ENCODE data around the gene WNT11. TPM values are rescaled to one million over a fixed set of nuclear protein-coding genes. Genes with fewer than 3 reads are reported as not detected.

Gene WNT11
- total RNA-seq, 1 experiment from 2014 or later = not detected

GRCh38 chr11:76176463-76176862 is 29.8 kb downstream of the WNT11 start:
- H3K9me3 ChIP-seq = no peaks in the 10 kb centered on the region
- no peaks in the 10 kb centered on the region for H3K27me3 ChIP-seq
- H3K4me3 ChIP-seq = no peak overlapping the region
- no peaks in the 10 kb centered on the region for H3K36me3 ChIP-seq
- DNase-seq = no peak

GRCh38 chr11:76175783-76176182 is 30.5 kb downstream of the WNT11 start:
- Histone ChIP-seq H3K36me3 (no peaks in the 10 kb centered on the region), H3K9me3 (no peaks in the 10 kb centered on the region), H3K4me3 (no peak overlapping the region), H3K27me3 (no peaks in the 10 kb centered on the region)
- no peak for DNase-seq

GRCh38 chr11:76174330-76174729 is 32.0 kb downstream of the WNT11 start:
- Histone ChIP-seq H3K36me3 (no peaks in the 10 kb centered on the region), H3K9me3 (no peaks in the 10 kb centered on the region), H3K4me3 (no peak overlapping the region), H3K27me3 (no peaks in the 10 kb centered on the region)
- no peak for DNase-seq

GRCh38 chr11:76173663-76174062 is 32.6 kb downstream of the WNT11 start:
- no peak overlapping the region for H3K4me3 ChIP-seq
- DNase-seq = no peak
- H3K9me3 ChIP-seq = no peaks in the 10 kb centered on the region
- no peaks in the 10 kb centered on the region for H3K36me3 ChIP-seq
- H3K27me3 ChIP-seq = no peaks in the 10 kb centered on the region

GRCh38 chr11:76172583-76172982 is 33.7 kb downstream of the WNT11 start:
- Histone ChIP-seq H3K4me3 (no peak overlapping the region), H3K9me3 (no peaks in the 10 kb centered on the region), H3K27me3 (no peaks in the 10 kb centered on the region), H3K36me3 (no peaks in the 10 kb centered on the region)
- no peak for DNase-seq

- Histone ChIP-seq H3K36me3 (no peaks in the 10 kb centered on the region), H3K27me3 (no peaks in the 10 kb centered on the region), H3K4me3 (no peak overlapping the region), H3K9me3 (no peaks in the 10 kb centered on the region)
- no peak for DNase-seq
Observed at GRCh38 chr11:76170468-76170867, 35.8 kb downstream of the WNT11 start.

- H3K27me3 ChIP-seq = no peaks in the 10 kb centered on the region
- H3K9me3 ChIP-seq = no peaks in the 10 kb centered on the region
- DNase-seq = no peak
- H3K36me3 ChIP-seq = no peaks in the 10 kb centered on the region
- no peak overlapping the region for H3K4me3 ChIP-seq
Observed at GRCh38 chr11:76169473-76169896, 36.8 kb downstream of the WNT11 start.

GRCh38 chr11:76167590-76167989 is 38.7 kb downstream of the WNT11 start:
- Histone ChIP-seq H3K9me3 (no peaks in the 10 kb centered on the region), H3K27me3 (no peaks in the 10 kb centered on the region), H3K4me3 (no peak overlapping the region), H3K36me3 (no peaks in the 10 kb centered on the region)
- no peak for DNase-seq

GRCh38 chr11:76166314-76166713 is 40.0 kb downstream of the WNT11 start:
- H3K4me3 ChIP-seq = no peak overlapping the region
- no peak for DNase-seq
- H3K9me3 ChIP-seq = no peaks in the 10 kb centered on the region
- H3K27me3 ChIP-seq = no peaks in the 10 kb centered on the region
- H3K36me3 ChIP-seq = no peaks in the 10 kb centered on the region

GRCh38 chr11:76164861-76165751 is 41.2 kb downstream of the WNT11 start:
- H3K9me3 ChIP-seq = no peaks in the 10 kb centered on the region
- no peaks in the 10 kb centered on the region for H3K27me3 ChIP-seq
- H3K36me3 ChIP-seq = no peaks in the 10 kb centered on the region
- H3K4me3 ChIP-seq = no peak overlapping the region
- no peak for DNase-seq

- no peak for DNase-seq
- Histone ChIP-seq H3K36me3 (no peaks in the 10 kb centered on the region), H3K9me3 (no peaks in the 10 kb centered on the region), H3K27me3 (no peaks in the 10 kb centered on the region), H3K4me3 (no peak overlapping the region)
Observed at GRCh38 chr11:76164081-76164480, 42.2 kb downstream of the WNT11 start.

- no peaks in the 10 kb centered on the region for H3K36me3 ChIP-seq
- H3K27me3 ChIP-seq = no peaks in the 10 kb centered on the region
- DNase-seq = no peak
- no peak overlapping the region for H3K4me3 ChIP-seq
- H3K9me3 ChIP-seq = no peaks in the 10 kb centered on the region
Observed at GRCh38 chr11:76163289-76163880, 42.9 kb downstream of the WNT11 start.

GRCh38 chr11:76162336-76163288 is 43.7 kb downstream of the WNT11 start:
- no peak for DNase-seq
- Histone ChIP-seq H3K9me3 (no peaks in the 10 kb centered on the region), H3K36me3 (no peaks in the 10 kb centered on the region), H3K4me3 (no peak overlapping the region), H3K27me3 (no peaks in the 10 kb centered on the region)

- Histone ChIP-seq H3K27me3 (no peaks in the 10 kb centered on the region), H3K9me3 (no peaks in the 10 kb centered on the region), H3K4me3 (no peak overlapping the region), H3K36me3 (no peaks in the 10 kb centered on the region)
- no peak for DNase-seq
Observed at GRCh38 chr11:76161261-76161961, 44.9 kb downstream of the WNT11 start.

- no peak for DNase-seq
- no peaks in the 10 kb centered on the region for H3K27me3 ChIP-seq
- H3K4me3 ChIP-seq = no peak overlapping the region
- H3K9me3 ChIP-seq = no peaks in the 10 kb centered on the region
- H3K36me3 ChIP-seq = no peaks in the 10 kb centered on the region
Observed at GRCh38 chr11:76160856-76161255, 45.4 kb downstream of the WNT11 start.

GRCh38 chr11:76159983-76160661 is 46.2 kb downstream of the WNT11 start:
- no peaks in the 10 kb centered on the region for H3K9me3 ChIP-seq
- no peaks in the 10 kb centered on the region for H3K36me3 ChIP-seq
- H3K27me3 ChIP-seq = no peaks in the 10 kb centered on the region
- no peak overlapping the region for H3K4me3 ChIP-seq
- DNase-seq = no peak
